Right lung (tissue), 10 donors: ENCODE measurements around the gene SEMA6B. TPM values are rescaled to one million over a fixed set of nuclear protein-coding genes. Genes with fewer than 3 reads are reported as not detected.
"Not testable (repeated sequence)": the region's sequence is repeated elsewhere in the genome, so short reads cannot be mapped to it uniquely, and the experiment has no call there.

Experiments
- DNase-seq, 2 donors: peaks; one replicate each; pipeline ENCODE4 v3.0.0-alpha.2; 2013
- long read RNA-seq, 8 donors: transcript quantifications; one replicate each; lab custom pipeline, GENCODE V29; 2026
- polyA plus RNA-seq, 5 donors: library from polyadenylated mRNA; unstranded; fragments of 120-200 nt; gene quantifications; one replicate each; pipeline versions ENCODE4 v1.2.1 to v1.2.3, GENCODE V29; 2013; ENCODE audit warnings: inconsistent platforms in 1 of 5, low replicate concordance in 1 of 5; ENCODE audit not compliant: insufficient read length in 5 of 5, insufficient read depth in 1 of 5

SEMA6B gene, protein sequence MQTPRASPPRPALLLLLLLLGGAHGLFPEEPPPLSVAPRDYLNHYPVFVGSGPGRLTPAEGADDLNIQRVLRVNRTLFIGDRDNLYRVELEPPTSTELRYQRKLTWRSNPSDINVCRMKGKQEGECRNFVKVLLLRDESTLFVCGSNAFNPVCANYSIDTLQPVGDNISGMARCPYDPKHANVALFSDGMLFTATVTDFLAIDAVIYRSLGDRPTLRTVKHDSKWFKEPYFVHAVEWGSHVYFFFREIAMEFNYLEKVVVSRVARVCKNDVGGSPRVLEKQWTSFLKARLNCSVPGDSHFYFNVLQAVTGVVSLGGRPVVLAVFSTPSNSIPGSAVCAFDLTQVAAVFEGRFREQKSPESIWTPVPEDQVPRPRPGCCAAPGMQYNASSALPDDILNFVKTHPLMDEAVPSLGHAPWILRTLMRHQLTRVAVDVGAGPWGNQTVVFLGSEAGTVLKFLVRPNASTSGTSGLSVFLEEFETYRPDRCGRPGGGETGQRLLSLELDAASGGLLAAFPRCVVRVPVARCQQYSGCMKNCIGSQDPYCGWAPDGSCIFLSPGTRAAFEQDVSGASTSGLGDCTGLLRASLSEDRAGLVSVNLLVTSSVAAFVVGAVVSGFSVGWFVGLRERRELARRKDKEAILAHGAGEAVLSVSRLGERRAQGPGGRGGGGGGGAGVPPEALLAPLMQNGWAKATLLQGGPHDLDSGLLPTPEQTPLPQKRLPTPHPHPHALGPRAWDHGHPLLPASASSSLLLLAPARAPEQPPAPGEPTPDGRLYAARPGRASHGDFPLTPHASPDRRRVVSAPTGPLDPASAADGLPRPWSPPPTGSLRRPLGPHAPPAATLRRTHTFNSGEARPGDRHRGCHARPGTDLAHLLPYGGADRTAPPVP
- polyA plus RNA-seq, result 1 to 10 TPM; 2.1 to 5.2 (median 2.8) TPM
- long read RNA-seq, donor 1, result 0 reads
- long read RNA-seq, donor 2, partial matches to known transcripts, result 0 of 1 reads
- long read RNA-seq, donor 2, other reads (novel, unspliced or antisense), result 0 of 1 reads
- long read RNA-seq, donor 3, result 0 reads
- long read RNA-seq, donor 4, result 0 reads
- long read RNA-seq, donor 5, result 0 reads
- long read RNA-seq, donor 6, partial matches to known transcripts, result 0 of 1 reads
- long read RNA-seq, donor 6, other reads (novel, unspliced or antisense), result 0 of 1 reads
- long read RNA-seq, donor 7, result 0 reads
- long read RNA-seq, donor 8, result 0 reads

DNA sequence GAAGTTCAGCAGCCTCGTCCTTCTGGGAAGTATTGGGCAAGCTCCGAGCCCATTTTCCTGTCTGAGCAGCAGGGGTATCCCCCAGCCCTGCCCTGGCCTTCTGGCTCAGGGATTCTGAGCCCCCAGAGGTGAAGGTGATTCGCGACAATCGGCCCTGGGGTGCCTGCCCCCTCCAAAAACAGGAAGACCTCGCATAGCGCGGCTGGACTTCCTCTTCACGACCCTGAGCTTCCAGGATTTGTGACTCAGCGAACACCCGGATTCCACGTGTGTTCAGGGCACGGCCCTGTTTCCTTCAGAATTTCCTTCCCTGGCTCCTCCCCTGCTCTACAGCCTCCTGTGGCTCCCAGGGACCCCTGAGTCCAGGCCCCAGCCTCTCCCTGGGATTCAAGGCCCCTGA, at the start of gene SEMA6B:
TSS of gene SEMA6B (minus strand) at position 116 of the 400 bp plus-strand sequence. CDS start 1,227 bp downstream, outside the sequence.
- DNase-seq, result no peak

- no peak for DNase-seq
Measured at GRCh38 chr19:4606921-4607678, 47.6 kb upstream of the SEMA6B start.

DNA sequence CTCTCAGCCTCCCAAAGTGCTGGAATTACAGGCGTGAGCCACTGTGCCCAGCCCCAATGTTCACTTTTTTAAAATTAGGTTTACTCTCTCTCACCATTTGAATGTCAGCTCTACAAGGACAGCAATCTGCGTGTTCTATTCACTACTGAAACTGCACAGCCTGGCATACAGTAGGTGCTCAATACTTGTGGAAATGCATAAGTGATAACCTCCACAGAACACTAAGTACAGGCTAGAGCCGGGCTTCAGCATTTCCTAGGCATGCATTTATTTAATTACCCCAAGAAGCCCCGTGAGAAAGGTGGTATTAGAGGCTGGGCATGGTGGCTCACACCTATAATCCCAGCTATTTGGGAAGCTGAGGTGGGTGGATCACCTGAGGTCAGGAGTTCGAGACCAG, 46.7 kb upstream of the SEMA6B start:
- no peak for DNase-seq

DNA sequence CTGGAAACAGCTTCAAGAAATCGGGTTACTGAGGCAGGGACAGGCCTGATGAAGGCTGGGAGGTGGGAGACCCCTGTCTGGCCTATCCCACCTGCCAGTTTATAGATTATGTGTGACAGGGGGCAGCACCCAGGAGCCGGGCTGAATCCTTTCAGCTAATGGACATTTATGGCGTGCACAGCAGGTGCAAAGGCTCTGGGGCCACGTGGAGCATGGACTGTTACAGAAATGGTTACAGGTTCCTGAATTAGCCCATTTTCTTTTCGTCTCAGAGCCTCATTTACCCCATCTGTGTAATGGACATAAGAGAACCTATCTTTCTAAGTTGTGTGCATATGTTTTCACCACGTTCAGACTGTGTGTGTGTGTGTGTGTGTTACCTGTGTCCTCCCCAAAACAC, 45.4 kb upstream of the SEMA6B start:
- DNase-seq, result no peak

DNA sequence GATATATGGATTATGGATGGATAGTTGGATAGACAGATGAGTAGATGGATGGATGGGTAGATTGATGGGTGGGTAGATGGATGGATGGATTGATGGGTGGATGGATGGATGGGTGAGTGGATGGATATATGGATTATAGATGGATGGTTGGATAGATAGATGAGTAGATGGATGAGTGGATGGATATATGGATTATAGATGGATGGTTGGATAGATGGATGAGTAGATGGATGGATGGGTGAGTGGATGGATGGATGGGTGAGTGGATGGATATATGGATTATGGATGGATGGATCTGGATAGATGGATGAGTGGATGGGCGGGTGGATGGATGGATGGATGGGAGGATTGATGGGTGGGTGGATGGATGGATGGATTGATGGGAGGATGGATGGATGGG, 43.4 kb upstream of the SEMA6B start:
- no peak for DNase-seq

- DNase-seq, result no peak
Measured at GRCh38 chr19:4602173-4602788, 42.8 kb upstream of the SEMA6B start.

DNA sequence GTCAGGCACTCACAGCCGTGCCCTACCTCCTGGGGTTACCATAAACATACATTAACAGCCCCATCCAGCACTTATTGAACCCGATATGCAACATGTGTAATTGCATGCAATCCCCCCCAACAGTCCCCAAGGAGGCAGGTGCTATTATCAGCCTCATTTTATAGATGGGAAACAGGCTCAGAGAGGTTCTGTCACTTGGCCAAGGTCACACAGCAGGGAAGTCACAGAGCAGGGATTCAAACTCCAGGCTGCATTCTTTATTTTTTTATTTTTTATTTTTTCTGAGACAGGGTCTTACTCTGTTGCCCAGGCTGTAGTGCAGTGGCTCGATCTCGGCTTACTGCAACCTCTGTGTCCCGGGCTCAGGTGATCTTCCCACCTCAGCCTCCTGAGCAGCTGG, 41.4 kb upstream of the SEMA6B start:
- no peak for DNase-seq

GRCh38 chr19:4600082-4600481, 40.6 kb upstream of the SEMA6B start:
- DNase-seq, result no peak

DNA sequence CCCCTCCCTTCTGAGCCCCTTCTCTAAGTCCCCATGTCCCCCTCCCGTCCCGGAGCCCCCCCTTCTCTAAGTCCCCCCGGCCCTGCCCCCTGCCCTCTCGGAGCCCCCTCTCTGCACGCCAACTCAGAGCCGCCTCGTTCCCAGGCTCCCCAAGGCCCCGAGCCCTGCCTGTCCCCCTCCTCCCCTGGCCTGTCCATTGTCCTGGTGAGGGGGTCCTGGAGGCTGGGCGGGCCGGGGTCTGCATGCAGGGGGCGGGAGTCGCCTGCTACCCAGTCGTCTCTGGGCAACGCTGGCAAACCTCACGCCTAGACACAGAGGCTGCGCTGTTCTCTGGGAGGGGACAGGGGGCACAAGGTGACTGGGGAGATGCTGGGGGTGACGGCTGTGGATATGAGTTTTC, 39.2 kb upstream of the SEMA6B start:
- no peak for DNase-seq

DNA sequence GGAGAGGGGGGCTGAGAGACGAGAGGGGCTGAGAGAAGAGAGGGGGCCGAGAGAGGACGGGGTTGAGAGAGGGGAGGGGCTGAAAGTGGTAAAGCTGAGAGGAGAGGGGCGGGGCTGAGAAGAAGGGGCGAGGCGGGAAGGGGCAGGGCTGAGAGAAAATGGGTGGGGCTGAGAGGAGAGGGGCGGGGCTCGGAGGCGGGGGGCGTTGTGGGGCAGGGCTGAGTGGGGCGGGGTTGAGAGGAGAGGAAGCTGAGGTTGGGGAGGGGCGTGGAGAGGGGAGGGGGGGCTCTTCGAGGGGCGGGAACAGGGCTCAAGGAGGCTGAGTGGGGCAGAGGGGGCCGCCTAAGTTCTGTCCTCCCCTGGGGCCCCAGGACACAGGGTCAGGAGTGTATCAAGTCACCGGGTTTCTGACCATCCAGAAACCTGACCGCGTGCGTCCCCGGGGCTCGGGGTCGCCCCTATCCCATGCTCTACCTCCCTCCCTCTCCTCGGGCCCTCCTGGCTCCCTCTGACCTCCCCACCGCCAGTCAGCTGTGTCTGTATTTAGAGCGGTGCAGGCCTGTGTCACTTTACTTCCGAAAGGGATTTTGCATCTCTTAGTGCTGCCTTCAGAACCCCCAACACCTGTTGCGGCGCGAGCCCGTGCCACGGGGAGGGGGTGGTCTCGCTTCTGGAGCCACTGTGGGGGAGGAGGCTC, 38.6 kb upstream of the SEMA6B start:
- DNase-seq, result no peak

- DNase-seq, result no peak
Measured at GRCh38 chr19:4597278-4597974, 37.9 kb upstream of the SEMA6B start.

DNA sequence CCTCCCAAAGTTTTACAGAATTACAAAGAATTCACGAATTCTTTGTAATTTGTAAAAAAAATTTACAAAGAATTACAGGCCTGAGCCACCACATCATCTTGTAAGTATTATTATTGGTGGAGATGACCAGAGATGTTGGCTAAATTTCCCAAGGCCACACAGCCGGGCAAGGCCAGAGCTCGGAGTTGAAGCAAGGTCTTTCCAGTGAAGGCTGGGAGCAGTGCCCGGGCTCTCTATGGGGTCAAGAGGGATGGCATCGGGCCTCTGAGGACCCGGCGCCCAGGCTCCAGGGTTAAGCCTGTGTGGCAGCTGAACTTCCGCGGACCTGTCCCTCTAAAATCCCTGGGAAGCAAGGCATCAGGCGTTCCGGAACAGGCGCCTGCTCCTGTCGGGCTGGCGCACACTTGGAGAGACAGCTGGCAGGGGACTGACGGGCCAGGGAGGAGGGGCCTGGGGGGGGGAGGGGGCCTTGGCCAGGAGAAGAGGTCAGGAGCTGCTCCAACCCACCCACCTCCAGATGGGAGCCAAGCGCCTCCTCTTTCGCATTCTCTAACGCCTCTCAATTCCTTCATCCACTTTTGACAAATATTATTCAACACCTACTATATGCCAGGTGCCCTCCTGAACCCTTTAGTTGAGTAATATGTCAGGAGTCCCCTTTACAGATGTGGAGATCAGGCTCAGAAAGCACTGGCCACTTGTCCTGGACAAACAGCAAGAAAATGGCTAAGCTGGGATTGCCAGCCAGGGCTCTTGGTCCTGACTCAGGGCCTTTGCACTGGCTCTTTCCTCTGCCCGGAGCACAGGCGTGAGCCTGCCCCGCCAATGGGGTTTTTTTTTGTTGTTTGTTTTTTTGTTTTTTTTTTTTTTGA, 36.8 kb upstream of the SEMA6B start:
- no peak for DNase-seq

- DNase-seq, result not testable (repeated sequence)
Measured at GRCh38 chr19:4595158-4595557, 35.7 kb upstream of the SEMA6B start.

DNA sequence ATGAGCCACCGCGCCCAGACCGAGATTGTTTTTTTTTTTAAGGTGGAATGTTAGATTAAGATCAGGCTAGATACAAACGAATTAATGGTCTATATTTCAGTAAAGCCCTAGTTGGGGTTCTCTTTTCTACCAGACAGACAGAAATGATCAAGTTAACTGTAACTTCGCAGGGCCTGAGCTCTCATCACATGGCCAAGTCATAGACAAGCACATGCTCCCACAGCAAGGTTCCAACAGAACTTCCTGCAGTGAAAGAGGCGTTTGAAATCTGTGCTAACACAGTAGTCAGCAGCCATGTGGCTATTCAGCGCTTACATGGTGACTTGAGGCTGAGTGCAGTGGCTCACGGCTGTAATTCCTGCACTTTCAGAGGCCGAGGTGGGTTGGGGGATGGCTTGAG, 34.7 kb upstream of the SEMA6B start:
- DNase-seq, result no peak

- no peak for DNase-seq
Measured at GRCh38 chr19:4593409-4593851, 33.9 kb upstream of the SEMA6B start.

- no peak for DNase-seq
Measured at GRCh38 chr19:4592445-4592844, 33.0 kb upstream of the SEMA6B start.

- DNase-seq, result no peak
Measured at GRCh38 chr19:4591320-4591719, 31.8 kb upstream of the SEMA6B start.

DNA sequence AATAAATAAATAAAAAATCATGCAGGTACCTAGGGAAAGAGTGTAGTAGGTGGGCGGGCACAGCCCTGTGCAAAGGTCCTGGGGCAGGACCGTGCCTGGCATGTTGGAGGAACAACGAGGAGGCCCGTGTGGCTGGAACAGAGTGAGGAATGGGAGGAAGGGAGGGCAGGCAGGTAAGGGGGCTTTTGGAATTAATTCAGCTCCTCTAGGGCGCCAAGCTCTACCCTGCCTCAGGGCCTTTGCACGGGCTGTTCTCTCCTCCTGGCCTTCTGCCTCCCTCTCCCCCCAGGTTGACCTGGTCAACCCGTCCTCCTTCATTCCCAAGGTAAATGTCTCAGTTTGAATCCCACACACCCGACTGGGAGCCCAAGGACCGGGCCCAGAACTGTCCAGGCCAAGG, 31.1 kb upstream of the SEMA6B start:
- DNase-seq, result no peak
